ENCODE measurements around the gene CDH16.

- TF ChIP-seq CTCF (IDR thresholded peaks at IDR 0.05): no peak
- no peak for TF ChIP-seq POLR2A (IDR thresholded peaks at IDR 0.05)
These were observed 330 bp downstream of the CDH16 start for GRCh38 chr16:66918355-66918754.
